Prostate gland (tissue), 2 donors: ENCODE data around the gene KLF11.

Source experiments
- CTCF ChIP-seq, 4 experiments: fragments of 200-600 bp in 2 of 4; fragments of 450-650 bp in 2 of 4; sonication (generic) in 2 of 4; IDR thresholded peaks; 1 replicate in 3 of 4; 2 replicates in 1 of 4; pipeline ENCODE4 v1.5.1; 2016 to 2019; ENCODE audit warnings: antibody characterized with exemption in 4 of 4, mild to moderate bottlenecking in 2 of 4, moderate library complexity in 2 of 4
- POLR2A ChIP-seq: fragments of 450-650 bp; IDR thresholded peaks from one replicate; pipeline ENCODE4 v1.6.1; 2016; ENCODE audit warnings: antibody characterized with exemption, mild to moderate bottlenecking

DNA sequence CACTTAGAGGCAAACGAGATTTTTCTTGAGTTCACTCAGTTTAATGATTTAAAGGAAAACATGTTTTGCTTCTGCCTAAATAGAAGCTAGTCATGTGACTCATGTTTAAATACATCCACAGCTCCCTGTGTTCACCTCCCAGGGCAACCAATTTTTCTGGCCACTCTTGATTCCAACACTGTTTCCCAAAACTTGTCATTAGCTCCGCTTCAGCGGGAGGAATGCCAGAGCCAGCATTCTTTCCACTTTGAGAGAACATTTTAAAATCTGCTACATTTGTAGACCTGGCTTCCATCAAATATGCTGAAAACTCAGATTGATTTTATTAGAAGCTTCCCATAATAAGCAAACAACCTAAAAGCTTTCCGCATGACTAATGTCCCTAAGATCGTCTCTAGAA, 39.7 kb downstream of the KLF11 start:
- no peak for TF ChIP-seq POLR2A
- TF ChIP-seq CTCF (IDR thresholded peaks at IDR 0.05): no peak
